Measurements from ENCODE around the gene ZNF407.

- TF ChIP-seq CTCF (IDR thresholded peaks at IDR 0.05 in 8 of 11, conservative IDR thresholded peaks at IDR 0.05 in 3 of 11) (no peak), POLR2A (IDR thresholded peaks at IDR 0.05) (no peak), POLR2AphosphoS5 (IDR thresholded peaks at IDR 0.05) (no peak)
Observed at GRCh38 chr18:74694436-74694835, 96.8 kb downstream of the ZNF407 start.
